PC-9 (cell line): Measurements from ENCODE around the gene DAAM1.

ENCODE experiments used
- EZH2 ChIP-seq: fragments of 200-600 bp; sonication (generic); IDR thresholded peaks from 2 replicates; pipeline ENCODE4 v1.8.0; 2017; ENCODE audit warnings: antibody characterized with exemption, low read depth
- TF ChIP-seq, protein P1 (sequence below): fragments of 200-600 bp; sonication (generic); conservative IDR thresholded peaks from 2 replicates; pipeline ENCODE4 v1.6.1; 2017; ENCODE audit warnings: mixed run types, antibody characterized with exemption, mild to moderate bottlenecking, moderate library complexity

- no peak for TF ChIP-seq EZH2
- TF ChIP-seq, protein P1, sequence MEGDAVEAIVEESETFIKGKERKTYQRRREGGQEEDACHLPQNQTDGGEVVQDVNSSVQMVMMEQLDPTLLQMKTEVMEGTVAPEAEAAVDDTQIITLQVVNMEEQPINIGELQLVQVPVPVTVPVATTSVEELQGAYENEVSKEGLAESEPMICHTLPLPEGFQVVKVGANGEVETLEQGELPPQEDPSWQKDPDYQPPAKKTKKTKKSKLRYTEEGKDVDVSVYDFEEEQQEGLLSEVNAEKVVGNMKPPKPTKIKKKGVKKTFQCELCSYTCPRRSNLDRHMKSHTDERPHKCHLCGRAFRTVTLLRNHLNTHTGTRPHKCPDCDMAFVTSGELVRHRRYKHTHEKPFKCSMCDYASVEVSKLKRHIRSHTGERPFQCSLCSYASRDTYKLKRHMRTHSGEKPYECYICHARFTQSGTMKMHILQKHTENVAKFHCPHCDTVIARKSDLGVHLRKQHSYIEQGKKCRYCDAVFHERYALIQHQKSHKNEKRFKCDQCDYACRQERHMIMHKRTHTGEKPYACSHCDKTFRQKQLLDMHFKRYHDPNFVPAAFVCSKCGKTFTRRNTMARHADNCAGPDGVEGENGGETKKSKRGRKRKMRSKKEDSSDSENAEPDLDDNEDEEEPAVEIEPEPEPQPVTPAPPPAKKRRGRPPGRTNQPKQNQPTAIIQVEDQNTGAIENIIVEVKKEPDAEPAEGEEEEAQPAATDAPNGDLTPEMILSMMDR, result no peak
These were observed 65.9 kb downstream of the DAAM1 start for GRCh38 chr14:59254146-59254910.
